GM21786 (cell line): Measurements from ENCODE around the gene CCDC187.
A peak's percentile ranks its signal among the peaks of the same experiment; 100 is the strongest.
"Not testable (repeated sequence)": the region's sequence is repeated elsewhere in the genome, so short reads cannot be mapped to it uniquely, and the experiment has no call there.

ENCODE experiments used
- ATAC-seq: cut with Tn5 transposase; IDR thresholded peaks from one replicate; pipeline ENCODE4 v1.9.1; 2021; ENCODE audit not compliant: unreplicated experiment

The CCDC187 gene

GRCh38 chr9:136270173-136270705 lies 33.7 kb downstream of the CCDC187 start:
- ATAC-seq = no peak

DNA sequence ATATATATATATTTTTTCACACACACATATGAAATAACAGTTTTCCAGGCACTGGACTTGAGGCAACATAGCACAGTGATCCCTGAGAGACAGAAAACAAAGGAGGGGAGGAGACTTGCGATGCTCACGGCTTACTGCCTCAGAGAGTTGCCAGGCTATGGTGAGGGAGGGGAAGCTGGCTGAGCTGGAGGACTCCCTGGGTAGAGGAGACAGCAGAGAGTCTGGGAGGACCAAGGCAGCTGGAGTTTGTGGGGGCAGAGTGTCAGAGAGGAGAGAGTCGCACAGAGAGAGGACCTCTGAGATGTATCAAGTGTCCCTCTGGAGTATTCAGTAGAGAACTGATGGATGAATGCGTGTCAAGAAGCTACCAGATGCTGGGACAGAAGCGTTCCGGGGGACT lies 35.2 kb downstream of the CCDC187 start:
- no peak for ATAC-seq

DNA sequence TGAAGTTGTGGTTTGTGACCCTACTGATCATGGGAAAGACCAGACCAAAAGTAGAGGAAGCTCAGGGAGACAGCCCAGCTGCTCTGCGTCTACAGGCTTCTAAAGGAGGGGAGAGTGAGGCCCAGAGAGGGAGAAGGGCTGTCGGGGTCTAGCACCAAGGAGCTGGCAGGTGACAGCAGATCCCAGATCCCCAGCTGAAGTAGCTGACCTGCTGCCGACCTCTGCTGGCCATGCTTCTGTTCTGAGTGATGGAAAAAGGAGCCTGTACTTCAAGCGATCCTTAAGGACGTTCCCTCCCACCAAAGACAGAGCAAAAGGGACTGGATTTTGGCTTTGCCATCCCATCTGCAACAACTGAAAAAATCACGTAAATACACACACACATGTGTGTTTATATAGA lies 35.6 kb downstream of the CCDC187 start:
- no peak for ATAC-seq

GRCh38 chr9:136267261-136268111 lies 36.4 kb downstream of the CCDC187 start:
- peak; percentile 71 for ATAC-seq

DNA sequence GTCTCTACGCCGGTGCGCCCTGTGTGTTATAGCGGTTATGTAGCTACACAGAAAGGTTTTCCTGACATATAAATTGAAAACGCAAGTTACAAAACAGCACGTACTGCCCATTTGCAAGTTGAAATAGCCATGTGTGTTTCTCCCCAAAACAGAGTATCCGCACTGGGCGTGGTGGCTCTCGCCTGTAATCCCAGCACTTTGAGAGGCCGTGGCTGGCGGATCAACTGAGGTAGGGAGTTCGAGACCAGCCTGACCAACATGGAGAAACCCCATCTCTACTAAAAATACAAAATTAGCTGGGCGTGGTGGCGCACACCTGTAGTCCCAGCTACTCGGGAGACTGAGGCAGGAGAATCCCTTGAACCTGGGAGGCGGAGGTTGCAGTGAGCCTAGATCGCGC lies 37.3 kb downstream of the CCDC187 start:
- not testable (repeated sequence) for ATAC-seq

- ATAC-seq = no peak
Observed at GRCh38 chr9:136265561-136266355, 38.1 kb downstream of the CCDC187 start.

DNA sequence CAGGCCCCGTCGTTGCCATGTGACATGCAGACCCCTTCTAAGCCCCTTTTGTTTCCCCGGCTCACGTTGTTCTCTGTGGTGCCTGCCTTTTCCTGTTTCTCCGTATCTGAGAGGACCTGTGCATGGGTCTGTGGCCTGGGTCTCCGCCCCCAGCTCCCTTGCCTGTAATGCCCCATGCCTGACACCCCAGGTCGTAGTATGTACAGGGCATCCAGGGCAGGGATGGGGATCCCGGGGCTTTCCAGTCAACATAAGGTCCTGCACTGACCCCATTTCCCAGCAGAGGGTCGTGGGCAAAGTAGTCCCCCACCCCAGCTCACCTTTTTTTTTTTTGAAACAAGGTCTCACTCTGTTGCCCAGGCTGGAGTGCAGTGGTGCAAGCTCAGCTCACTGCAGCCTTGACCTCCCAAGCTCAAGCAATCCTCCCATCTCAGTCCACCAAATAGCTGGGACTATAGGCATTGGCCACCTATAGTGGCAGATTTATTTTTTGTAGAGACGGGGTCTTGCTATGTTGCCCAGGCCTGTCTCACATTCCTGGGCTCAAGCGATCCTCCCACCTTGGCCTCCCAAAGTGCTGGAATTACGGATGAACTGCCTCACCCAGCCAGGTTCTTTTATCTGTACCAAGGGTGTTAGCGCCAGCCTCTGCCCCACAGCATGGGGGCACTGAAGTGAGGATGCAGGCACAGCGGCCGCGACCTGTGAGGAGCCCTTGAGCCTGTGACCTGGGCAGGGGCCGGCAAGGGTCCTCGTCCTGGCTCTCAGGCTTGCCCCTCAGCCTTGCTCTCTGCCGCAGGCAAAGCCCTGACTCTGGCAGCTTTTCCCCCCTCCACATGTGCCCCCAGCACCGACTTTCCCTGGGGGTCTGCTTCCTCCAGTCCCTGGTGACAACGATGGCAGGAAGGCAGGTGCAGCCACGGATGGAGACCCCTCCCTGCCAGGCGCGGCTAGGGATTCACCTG lies 39.2 kb downstream of the CCDC187 start:
- ATAC-seq = no peak

GRCh38 chr9:136264031-136264430 lies 39.9 kb downstream of the CCDC187 start:
- ATAC-seq = no peak

DNA sequence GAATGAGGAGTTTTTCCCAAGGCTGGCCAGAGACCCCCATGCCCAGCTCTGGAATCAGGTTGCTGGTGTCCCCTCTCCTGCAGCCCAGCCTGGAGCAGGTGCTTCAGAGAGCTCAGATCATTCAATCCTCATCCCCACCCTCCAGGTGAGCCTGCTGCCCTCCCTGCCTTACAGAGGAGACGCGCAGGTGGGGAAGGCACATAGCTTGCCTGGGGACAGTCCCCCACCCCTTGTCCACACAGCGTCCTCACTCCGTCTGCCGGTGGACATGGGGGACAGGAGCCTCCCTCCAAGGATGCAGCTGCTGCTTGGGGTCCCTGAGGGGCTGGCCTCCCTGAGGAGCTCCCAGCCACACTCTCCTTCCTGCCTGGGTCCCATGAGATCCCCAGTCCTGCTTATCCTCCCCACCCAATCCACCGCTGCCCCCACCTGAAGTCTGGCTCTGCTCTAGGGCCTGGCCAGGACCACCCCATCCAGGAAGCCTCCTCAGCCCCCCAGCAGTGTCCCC lies 41.2 kb downstream of the CCDC187 start:
- no peak for ATAC-seq

DNA sequence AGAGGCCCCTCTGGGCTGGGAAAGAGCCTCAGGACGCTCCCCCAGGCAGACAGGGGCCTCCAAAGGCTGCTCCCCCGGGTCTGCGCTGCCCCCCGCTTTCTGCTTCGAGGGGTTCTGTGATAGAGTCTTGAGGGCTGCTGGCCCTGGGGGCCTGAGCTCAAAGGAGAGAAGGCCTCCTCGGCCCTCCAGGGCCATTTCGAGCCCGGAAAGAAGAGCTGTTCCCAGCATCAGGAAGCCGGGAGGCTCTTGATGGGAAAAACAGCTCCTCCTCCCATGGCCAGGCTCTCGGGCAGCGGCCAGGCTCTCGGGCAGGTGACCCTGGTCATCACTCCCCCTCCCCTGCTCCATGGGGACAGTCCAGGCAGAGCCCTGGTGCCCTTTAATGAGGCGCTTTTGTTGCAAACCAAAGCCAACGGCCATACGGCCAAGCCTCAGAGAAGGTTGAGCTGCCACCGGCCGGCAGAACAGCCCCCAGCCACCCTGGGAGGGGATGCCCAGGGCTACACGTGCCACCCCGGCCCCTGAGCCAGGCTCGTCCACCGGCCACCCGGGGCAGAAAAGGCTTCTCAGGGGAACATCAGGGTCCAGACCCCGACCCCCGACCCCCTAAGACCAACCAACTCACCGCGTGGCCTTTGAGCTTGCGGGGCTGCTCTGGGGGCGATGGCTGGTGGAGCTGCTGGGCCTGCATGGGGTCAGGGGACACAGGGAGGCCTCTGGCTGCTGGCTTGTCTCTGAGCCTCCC lies 42.0 kb downstream of the CCDC187 start:
- no peak for ATAC-seq

GRCh38 chr9:136260936-136261472 lies 42.9 kb downstream of the CCDC187 start:
- no peak for ATAC-seq

- no peak for ATAC-seq
Observed at GRCh38 chr9:136260521-136260920, 43.4 kb downstream of the CCDC187 start.

- ATAC-seq = no peak
Observed at GRCh38 chr9:136259836-136260235, 44.1 kb downstream of the CCDC187 start.

GRCh38 chr9:136259517-136259813 lies 44.4 kb downstream of the CCDC187 start:
- ATAC-seq = no peak

DNA sequence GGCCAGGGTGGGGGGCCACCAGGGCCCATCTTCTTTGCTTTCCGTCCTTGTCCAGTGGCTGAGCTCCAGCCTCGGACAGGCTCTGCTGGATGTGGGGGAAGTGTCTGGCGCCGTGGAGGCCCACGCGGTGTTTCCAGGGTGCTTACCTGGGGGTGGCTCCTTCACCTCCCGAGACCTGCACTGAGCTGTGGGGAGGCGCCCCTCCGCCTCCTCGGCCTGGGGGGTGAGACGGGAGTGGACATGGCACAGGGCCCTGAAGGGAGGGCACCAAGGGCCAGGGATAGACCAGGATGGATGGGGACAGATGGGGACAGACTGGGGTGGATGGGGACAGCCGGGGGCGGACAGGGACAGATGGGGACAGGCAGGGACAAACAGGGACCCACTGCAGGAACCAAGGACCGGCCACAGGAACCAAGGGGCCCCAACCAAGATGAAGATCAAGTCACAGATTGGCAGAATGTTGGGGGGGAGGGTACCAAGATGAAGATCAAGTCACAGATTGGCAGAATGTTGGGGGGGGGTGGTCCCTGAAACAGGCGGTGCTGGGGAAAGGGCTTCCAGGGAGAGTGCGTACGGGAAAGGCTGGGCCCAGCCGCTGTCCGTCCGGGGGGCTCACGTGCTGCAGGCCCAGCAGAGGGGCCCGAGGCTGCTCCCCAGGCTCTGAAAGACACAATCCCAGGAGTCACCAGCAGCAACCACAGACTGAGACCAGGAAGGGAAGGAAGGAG lies 44.9 kb downstream of the CCDC187 start:
- ATAC-seq = no peak

DNA sequence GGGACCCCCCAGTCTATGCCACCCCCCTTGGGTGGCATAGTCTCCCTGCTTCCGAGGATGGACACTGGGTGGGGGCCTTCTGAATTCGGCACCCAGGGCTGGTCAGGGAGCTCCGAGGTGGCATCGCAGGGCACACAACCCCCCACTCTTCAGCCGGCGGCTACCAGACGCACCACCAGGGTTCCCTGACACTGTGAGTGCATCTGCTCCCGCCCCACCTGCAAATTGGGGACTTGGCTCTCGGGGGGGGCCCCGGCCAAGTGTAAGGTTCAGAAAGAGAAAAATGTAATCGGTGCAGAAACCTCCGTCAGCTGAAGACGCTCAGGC lies 45.6 kb downstream of the CCDC187 start:
- ATAC-seq = no peak

- ATAC-seq = no peak
Observed at GRCh38 chr9:136257381-136258298, 46.3 kb downstream of the CCDC187 start.
